HG03378 (cell line): ENCODE measurements around the gene CNNM4.

Experiments used
- ATAC-seq: cut with Tn5 transposase; IDR thresholded peaks from one replicate; pipeline ENCODE4 v1.9.1; 2021; ENCODE audit warnings: mild to moderate bottlenecking, moderate library complexity; ENCODE audit not compliant: unreplicated experiment

The CNNM4 gene

GRCh38 chr2:96856776-96857666 is 96.3 kb downstream of the CNNM4 start:
- ATAC-seq: no peak

GRCh38 chr2:96857667-96858372 is 97.1 kb downstream of the CNNM4 start, which contains the start of gene ANKRD39:
Gene ANKRD39, minus strand, starts transcription at chr2:96858016. Its CDS starts 29 bp downstream, at chr2:96857987.
- ATAC-seq: peak; percentile 84

GRCh38 chr2:96859099-96859649 is 98.5 kb downstream of the CNNM4 start:
- no peak for ATAC-seq

- ATAC-seq: no peak
These were observed 99.0 kb downstream of the CNNM4 start for GRCh38 chr2:96859681-96860064.

- ATAC-seq: no peak
These were observed 99.6 kb downstream of the CNNM4 start for GRCh38 chr2:96860065-96861029.

- ATAC-seq: no peak
These were observed 100.4 kb downstream of the CNNM4 start for GRCh38 chr2:96861074-96861473.
